Left lobe of liver (tissue), 2 donors: ENCODE data around the gene ATP6V1B1. TPM values are rescaled to one million over a fixed set of nuclear protein-coding genes. Genes with fewer than 3 reads are reported as not detected.

Experiments
- ATAC-seq: fragments of 200-7000 bp; cut with Tn5 transposase; one replicate; pipeline ENCODE4 v1.9.1; 2020; ENCODE audit warnings: mild to moderate bottlenecking, moderate library complexity
- DNase-seq: peaks from one replicate; pipeline ENCODE4 v3.0.0-alpha.2; 2020; ENCODE audit warnings: low spot score
- total RNA-seq: library from RNA; stranded (reverse); gene quantifications from one replicate; pipeline ENCODE4 v1.2.1, GENCODE V29; 2021
- donor health status: DM: no; HTN: no; CAD: no; lungs with moderate emphysema.
- donor health status: DM: no; HTN: yes; CAD: no.

ATP6V1B1 gene
- total RNA-seq, 1 donor from 2014 or later: not detected

GRCh38 chr2:70901227-70902066 is 34.3 kb upstream of the ATP6V1B1 start:
- ATAC-seq: peak; percentile 44
- no peak for DNase-seq

GRCh38 chr2:70902067-70902442 is 33.6 kb upstream of the ATP6V1B1 start:
- DNase-seq: no peak
- no peak for ATAC-seq

GRCh38 chr2:70902579-70902978 is 33.1 kb upstream of the ATP6V1B1 start:
- DNase-seq (no peak), ATAC-seq (no peak)

GRCh38 chr2:70903171-70903570 is 32.5 kb upstream of the ATP6V1B1 start:
- ATAC-seq (no peak), DNase-seq (no peak)

GRCh38 chr2:70903641-70904340 is 31.9 kb upstream of the ATP6V1B1 start:
- DNase-seq: no peak
- ATAC-seq: no peak

- ATAC-seq (no peak), DNase-seq (peak; percentile 11)
Measured at GRCh38 chr2:70904371-70905216, 31.1 kb upstream of the ATP6V1B1 start.

- DNase-seq: peak; percentile 30
- no peak for ATAC-seq
Measured at GRCh38 chr2:70905443-70906421, 30.0 kb upstream of the ATP6V1B1 start.

- ATAC-seq: no peak
- peak; percentile 12 for DNase-seq
Measured at GRCh38 chr2:70906439-70907005, 29.2 kb upstream of the ATP6V1B1 start.

- ATAC-seq: peak; percentile 32
- peak; percentile 35 for DNase-seq
Measured at GRCh38 chr2:70907130-70908057, 28.3 kb upstream of the ATP6V1B1 start.

- no peak for DNase-seq
- no peak for ATAC-seq
Measured at GRCh38 chr2:70916291-70916690, 19.4 kb upstream of the ATP6V1B1 start.

- DNase-seq: no peak
- ATAC-seq: no peak
Measured at GRCh38 chr2:70918016-70918415, 17.7 kb upstream of the ATP6V1B1 start.

GRCh38 chr2:70919672-70920366 is 15.9 kb upstream of the ATP6V1B1 start:
- DNase-seq (peak; percentile 83), ATAC-seq (peak; percentile 99)

GRCh38 chr2:70920367-70920715 is 15.4 kb upstream of the ATP6V1B1 start:
- DNase-seq (no peak), ATAC-seq (no peak)

GRCh38 chr2:70921031-70921430 is 14.7 kb upstream of the ATP6V1B1 start:
- no peak for ATAC-seq
- DNase-seq: no peak

GRCh38 chr2:70921839-70922234 is 13.9 kb upstream of the ATP6V1B1 start:
- ATAC-seq: no peak
- DNase-seq: no peak

- ATAC-seq (no peak), DNase-seq (no peak)
Measured at GRCh38 chr2:70922235-70923234, 13.2 kb upstream of the ATP6V1B1 start.
